Chondrocyte (in vitro differentiated cells): ENCODE results near the gene TXNIP. TPM values are rescaled to one million over a fixed set of nuclear protein-coding genes. Genes with fewer than 3 reads are reported as not detected.
A peak's percentile ranks its signal among the peaks of the same experiment; 100 is the strongest.

Source experiments
- DNase-seq: peaks from one replicate; pipeline ENCODE4 v3.0.0; 2021; ENCODE audit warnings: mixed read lengths, low spot score
- H3K27ac Mint-ChIP-seq: one replicate; pipeline ENCODE4 v1.8.0; 2021; ENCODE audit warnings: mild to moderate bottlenecking, moderate library complexity, mixed read lengths; ENCODE audit not compliant: unreplicated experiment
- H3K27me3 Mint-ChIP-seq: 2 replicates; pipeline ENCODE4 v1.8.0; 2021; ENCODE audit warnings: low read depth, mixed read lengths
- H3K36me3 Mint-ChIP-seq: 2 replicates; pipeline ENCODE4 v1.8.0; 2021; ENCODE audit warnings: low read depth, mixed read lengths
- H3K4me1 Mint-ChIP-seq: 2 replicates; pipeline ENCODE4 v1.8.0; 2021; ENCODE audit warnings: low read depth, mild to moderate bottlenecking, mixed read lengths
- H3K4me3 Mint-ChIP-seq: one replicate; pipeline ENCODE4 v1.8.0; 2021; ENCODE audit warnings: mild to moderate bottlenecking, moderate library complexity, mixed read lengths; ENCODE audit not compliant: unreplicated experiment
- H3K9me3 Mint-ChIP-seq: 2 replicates; pipeline ENCODE4 v1.8.0; 2021; ENCODE audit warnings: low read depth, mixed read lengths
- CTCF ChIP-seq: fragments of 200-600 bp; sonication (generic); IDR thresholded peaks from 2 replicates; pipeline ENCODE4 v1.5.0; 2021; ENCODE audit warnings: antibody characterized with exemption, mild to moderate bottlenecking, moderate library complexity
- total RNA-seq: library from RNA; stranded (reverse); gene quantifications from 3 replicates; pipeline ENCODE4 v1.2.1, GENCODE V29; 2021

Gene TXNIP
- total RNA-seq, 1 donor from 2014 or later, result 3.8 TPM

DNA sequence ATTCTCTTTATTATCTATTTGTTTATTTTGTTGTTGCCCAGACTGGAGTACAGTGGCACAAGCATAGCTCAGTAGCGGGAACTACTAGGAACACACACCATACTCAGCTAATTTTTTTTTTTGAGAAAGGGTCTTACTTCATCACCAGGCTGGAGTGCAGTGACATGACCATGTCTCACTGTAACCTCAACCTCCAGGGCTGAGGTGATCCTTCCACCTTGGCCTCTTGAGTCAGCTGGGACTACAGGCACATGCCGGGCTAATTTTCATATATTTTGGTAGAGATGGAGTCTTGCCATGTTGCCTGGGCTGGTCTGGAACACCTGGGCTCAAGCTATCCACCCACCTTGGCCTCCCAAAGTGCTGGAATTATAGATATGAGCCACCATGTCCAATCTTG lies 5.3 kb upstream of the TXNIP start:
- no peak overlapping the region for H3K4me3 Mint-ChIP-seq
- no peaks in the 10 kb centered on the region for H3K36me3 Mint-ChIP-seq
- no peak for DNase-seq
- H3K4me1 Mint-ChIP-seq, result peaks cover 16% of the 10 kb centered on the region
- no peaks in the 10 kb centered on the region for H3K9me3 Mint-ChIP-seq
- no peak overlapping the region for H3K27ac Mint-ChIP-seq
- TF ChIP-seq CTCF, result no peak
- no peaks in the 10 kb centered on the region for H3K27me3 Mint-ChIP-seq

- TF ChIP-seq CTCF, result no peak
- Mint-ChIP-seq H3K27ac (peak overlapping the region; percentile 22), H3K4me1 (peaks cover 38% of the 10 kb centered on the region), H3K36me3 (peaks cover 2% of the 10 kb centered on the region), H3K9me3 (no peaks in the 10 kb centered on the region), H3K27me3 (no peaks in the 10 kb centered on the region), H3K4me3 (no peak overlapping the region)
- no peak for DNase-seq
These were observed 3.1 kb upstream of the TXNIP start for GRCh38 chr1:145999321-146000024.

DNA sequence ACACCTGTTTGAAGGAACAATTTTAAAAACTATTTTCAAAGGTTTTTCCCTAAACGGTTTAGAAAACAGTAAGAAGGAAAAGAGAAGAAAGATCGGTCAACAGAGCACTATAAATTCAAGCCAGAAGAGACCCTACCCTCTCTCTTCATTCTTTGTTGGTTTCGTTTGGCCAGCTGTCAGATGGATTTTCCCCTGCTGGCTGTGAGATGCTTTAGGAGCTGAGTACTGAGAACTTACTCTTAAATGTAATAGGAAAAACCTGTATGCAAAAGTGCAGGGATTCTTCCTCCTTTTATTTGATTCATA lies 1.3 kb upstream of the TXNIP start:
- Mint-ChIP-seq H3K27me3 (no peaks in the 10 kb centered on the region), H3K36me3 (peaks cover 14% of the 10 kb centered on the region), H3K9me3 (no peaks in the 10 kb centered on the region), H3K4me1 (peaks cover 47% of the 10 kb centered on the region), H3K4me3 (peak overlapping the region; percentile 80), H3K27ac (peak overlapping the region; percentile 98)
- no peak for DNase-seq
- TF ChIP-seq CTCF, result no peak

- Mint-ChIP-seq H3K27ac (peak overlapping the region; percentile 98), H3K27me3 (no peaks in the 10 kb centered on the region), H3K9me3 (no peaks in the 10 kb centered on the region), H3K4me3 (peak overlapping the region; percentile 80), H3K4me1 (peaks cover 48% of the 10 kb centered on the region), H3K36me3 (peaks cover 14% of the 10 kb centered on the region)
- no peak for DNase-seq
- TF ChIP-seq CTCF, result no peak
These were observed 788 bp upstream of the TXNIP start for GRCh38 chr1:145997016-145997717.

- H3K4me1 Mint-ChIP-seq, result peaks cover 47% of the 10 kb centered on the region
- TF ChIP-seq CTCF, result no peak
- peak overlapping the region; percentile 80 for H3K4me3 Mint-ChIP-seq
- H3K9me3 Mint-ChIP-seq, result no peaks in the 10 kb centered on the region
- H3K36me3 Mint-ChIP-seq, result peaks cover 14% of the 10 kb centered on the region
- H3K27ac Mint-ChIP-seq, result peak overlapping the region; percentile 86
- H3K27me3 Mint-ChIP-seq, result no peaks in the 10 kb centered on the region
- DNase-seq, result no peak
These were observed 381 bp downstream of the TXNIP start for GRCh38 chr1:145995964-145996432.
